Femur (tissue), 1 donor: Measurements from ENCODE around the gene GNL1.
"Not testable (repeated sequence)": the region's sequence is repeated elsewhere in the genome, so short reads cannot be mapped to it uniquely, and the experiment has no call there.

Experiments used
- DNase-seq: peaks from one replicate; pipeline ENCODE4 v3.0.0-alpha.2; 2017

Gene GNL1

GRCh38 chr6:30526444-30526843 is 29.8 kb downstream of the GNL1 start:
- not testable (repeated sequence) for DNase-seq

DNA sequence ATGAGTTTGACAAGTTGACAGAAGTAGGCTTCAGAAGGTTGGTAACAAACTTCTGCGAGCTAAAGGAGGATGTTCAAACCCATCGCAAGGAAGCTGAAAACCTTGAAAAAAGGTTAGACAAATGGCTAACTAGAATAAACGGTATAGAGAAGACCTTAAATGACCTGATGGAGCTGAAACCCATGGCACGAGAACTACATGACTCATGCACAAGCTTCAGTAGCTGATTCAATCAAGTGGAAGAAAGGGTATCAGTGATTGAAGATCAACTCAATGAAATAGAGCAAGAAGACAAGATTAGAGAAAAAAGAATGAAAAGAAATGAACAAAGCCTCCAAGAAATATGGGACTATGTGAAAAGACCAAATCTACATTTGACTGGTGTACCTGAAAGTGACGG is 34.3 kb downstream of the GNL1 start:
- not testable (repeated sequence) for DNase-seq

DNA sequence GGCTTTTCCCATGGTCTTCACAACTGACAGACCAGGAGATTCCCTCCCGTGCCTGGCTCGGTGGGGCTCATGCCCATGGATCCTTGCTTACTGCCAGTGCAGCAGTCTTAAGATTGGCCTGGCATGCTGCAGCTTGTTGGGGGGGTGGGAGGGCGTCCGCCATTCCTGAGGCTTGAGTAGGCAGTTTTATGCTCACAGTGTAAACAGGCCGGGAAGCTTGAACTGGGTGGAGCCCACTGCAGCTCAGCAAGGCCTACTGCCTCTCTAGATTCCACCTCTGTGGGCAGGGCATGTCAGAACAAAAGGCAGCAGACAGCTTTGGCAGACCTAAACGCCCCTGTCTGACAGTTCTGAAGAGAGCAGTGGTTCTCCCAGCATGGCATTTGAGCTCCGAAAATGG is 35.2 kb downstream of the GNL1 start:
- DNase-seq, result not testable (repeated sequence)

DNA sequence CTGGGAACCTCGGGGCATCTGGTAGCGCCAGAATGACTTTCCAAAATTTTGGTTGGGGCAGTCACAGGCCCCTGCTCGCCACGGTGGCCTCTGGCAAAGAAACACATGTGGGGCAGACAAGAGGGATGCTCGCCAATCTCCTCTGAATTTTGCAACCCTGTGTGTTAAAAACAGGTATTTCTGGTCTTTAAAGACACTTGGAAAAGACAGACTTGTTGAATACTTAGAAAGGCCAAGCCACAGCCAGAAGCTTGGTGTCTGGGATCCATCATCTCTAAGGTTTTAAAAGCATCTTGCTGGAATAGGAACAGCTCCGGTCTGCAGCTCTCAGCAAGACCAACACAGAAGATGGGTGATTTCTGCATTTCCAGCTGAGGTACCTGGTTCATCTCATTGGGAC is 35.8 kb downstream of the GNL1 start:
- no peak for DNase-seq

DNA sequence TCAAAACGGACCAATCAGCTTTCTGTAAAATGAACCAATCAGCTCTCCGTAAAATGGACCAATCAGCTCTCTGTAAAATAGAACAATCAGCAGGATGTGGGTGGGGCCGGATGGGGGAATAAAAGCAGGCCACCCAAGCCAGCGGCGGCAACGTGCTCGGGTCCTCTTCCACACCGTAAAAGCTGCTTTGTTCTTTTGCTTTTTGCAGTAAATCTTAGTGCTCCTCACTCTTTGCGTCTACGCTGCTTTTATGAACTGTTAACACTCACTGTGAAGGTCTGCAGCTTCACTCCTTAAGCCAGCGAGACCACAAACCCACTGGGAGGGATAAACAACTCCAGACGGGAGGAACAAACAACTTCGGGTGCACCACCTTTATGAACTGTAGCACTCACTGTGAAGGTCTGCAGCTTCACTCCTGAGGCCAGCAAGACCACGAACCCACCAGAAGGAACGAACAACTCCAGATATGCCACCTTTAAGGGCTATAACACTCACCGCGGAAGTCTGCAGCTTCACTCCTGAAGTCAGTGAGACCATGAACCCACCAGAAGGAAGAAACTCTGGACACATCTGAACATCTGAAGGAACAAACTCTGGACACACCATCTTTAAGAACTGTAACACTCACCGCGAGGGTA is 37.7 kb downstream of the GNL1 start:
- DNase-seq, result not testable (repeated sequence)

GRCh38 chr6:30517767-30518504 is 38.4 kb downstream of the GNL1 start:
- DNase-seq, result not testable (repeated sequence)

- DNase-seq, result not testable (repeated sequence)
Observed at GRCh38 chr6:30516754-30517076, 39.6 kb downstream of the GNL1 start.

- DNase-seq, result peak; percentile 92
Observed at GRCh38 chr6:30515944-30516753, 40.1 kb downstream of the GNL1 start.

DNA sequence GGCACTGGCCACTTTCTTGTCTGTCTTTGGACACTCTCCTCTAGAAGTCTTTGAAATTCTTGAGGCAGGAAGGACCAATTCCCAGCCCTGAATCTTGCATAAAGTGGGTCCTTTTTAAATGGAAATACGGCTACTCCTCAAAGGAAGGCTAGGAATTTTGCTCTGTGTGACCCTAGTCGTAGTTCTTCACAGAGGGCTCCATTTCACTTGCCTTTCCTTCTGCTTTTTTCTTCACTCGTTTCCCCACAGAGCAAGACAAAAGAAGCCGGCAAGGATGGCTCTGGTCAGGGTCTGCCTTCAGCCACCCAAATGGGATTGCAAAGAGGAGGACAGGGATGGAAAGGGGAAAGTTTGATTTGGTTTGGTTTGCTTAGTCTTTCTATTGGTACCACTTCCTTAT is 41.2 kb downstream of the GNL1 start:
- no peak for DNase-seq

DNA sequence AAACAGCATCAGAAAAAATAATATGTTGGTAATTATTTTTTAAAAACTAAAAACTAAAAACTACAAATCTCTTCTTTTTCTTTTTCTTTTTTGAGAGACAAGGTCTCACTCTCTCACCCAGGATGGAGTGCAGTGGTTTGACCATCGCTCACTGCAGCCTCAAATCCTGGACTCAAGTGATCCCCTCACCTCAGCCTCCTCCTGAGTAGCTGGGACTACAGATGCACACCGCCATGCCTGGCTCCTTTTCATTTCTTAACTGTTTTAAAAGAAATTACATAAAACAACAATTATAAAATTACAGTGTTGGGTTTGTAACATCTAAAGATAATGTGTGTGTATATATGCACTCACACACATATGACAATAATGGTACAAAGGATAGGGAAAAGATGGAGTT is 42.8 kb downstream of the GNL1 start:
- no peak for DNase-seq

GRCh38 chr6:30511169-30511546 is 45.1 kb downstream of the GNL1 start:
- no peak for DNase-seq

GRCh38 chr6:30510419-30511168 is 45.7 kb downstream of the GNL1 start:
- no peak for DNase-seq

DNA sequence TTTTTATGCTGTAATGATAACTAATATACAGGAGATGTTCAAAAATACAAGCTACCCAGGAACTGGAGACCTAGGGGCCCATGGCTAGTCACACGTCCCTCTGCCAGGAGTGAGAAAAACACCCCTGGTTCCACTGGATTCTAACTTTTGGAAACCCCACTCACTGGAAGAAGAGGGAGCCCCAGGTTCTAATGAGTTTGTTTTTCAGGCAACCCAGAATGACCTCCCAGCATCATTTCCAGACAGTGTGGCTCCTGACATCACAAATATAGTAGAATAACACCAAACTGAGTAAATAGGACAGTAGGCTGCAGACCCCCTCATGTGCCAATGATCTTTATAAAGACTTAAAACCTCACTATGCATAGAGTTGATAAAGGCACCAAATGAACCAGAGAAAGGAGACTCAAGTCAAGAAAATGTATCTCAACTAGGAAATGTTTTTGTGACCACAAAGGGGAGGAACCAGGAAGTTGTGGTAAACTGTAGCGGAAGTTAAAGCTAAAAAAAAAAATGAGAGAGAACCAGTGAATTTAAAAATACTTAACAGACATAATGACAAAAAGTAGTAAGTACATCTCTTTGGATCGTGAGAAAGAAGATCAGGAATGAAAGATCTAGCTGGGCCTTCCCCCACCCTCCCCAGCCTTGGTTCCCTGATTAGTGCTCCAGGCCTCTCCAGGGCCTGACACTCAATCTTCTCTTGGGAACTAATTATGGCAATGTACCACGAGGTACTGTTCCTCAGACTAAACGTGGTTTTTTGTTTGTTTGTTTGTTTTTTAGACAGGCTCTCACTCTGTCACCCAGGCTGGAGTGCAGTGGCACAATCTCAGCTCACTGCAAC is 47.2 kb downstream of the GNL1 start:
- DNase-seq, result no peak

- no peak for DNase-seq
Observed at GRCh38 chr6:30507849-30508827, 48.2 kb downstream of the GNL1 start.

DNA sequence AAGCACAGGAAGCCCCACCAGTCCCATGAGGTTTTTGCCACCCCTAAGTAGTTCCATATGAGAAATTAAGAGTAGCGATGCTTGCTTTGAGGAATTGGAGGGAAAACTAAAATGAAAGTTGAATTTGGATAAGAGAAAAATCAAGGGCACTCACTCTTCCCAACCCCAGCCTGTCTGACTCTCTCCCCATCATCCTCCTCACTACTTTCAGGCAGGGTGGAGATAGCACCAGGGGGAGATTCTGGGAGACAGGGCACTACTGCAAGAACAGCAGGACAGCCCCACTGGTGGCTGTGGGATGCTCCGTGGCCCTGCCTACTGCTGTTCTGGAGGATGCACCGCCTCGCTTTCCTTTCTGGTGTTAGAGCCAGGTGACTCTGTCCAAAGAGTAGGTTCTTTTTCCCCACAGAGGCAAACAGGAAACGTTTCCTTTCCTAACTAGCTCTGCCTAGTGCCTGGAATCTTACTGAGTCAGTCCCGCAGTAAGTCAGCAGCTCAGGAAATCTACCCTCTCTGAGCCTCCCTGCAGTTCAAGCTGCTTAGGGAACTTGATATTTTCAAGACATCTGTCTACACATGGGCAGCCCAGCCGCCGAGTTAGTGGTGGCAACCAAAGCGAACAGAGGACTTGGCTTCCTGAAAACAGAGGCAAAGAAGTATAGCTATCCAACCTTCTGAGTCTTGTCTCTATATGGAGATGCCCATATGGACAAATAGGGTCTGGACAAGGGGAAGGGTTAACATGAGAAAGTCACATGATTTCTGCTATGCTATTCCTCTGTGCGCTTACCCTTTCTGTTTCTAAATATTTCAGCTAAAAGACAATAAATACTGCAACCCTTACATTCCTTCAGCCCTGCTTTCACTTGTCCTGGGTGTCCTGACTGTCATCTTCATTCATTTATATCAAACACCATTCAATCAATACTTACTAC is 55.6 kb downstream of the GNL1 start:
- DNase-seq, result no peak

GRCh38 chr6:30498705-30499104 is 57.6 kb downstream of the GNL1 start:
- not testable (repeated sequence) for DNase-seq

- no peak for DNase-seq
Observed at GRCh38 chr6:30497714-30498113, 58.6 kb downstream of the GNL1 start.

GRCh38 chr6:30497261-30497599 is 59.1 kb downstream of the GNL1 start:
- not testable (repeated sequence) for DNase-seq

GRCh38 chr6:30495993-30496392 is 60.3 kb downstream of the GNL1 start:
- no peak for DNase-seq

GRCh38 chr6:30495060-30495459 is 61.2 kb downstream of the GNL1 start:
- DNase-seq, result not testable (repeated sequence)
